Measurements from ENCODE around the gene KAZALD1. TPM values are rescaled to one million over a fixed set of nuclear protein-coding genes. Genes with fewer than 3 reads are reported as not detected.

The KAZALD1 gene
- total RNA-seq, 3 donors from 2014 or later: 2.8 to 4.9 (median 4.5) TPM

GRCh38 chr10:101087376-101087775 lies 25.6 kb downstream of the KAZALD1 start:
- Histone ChIP-seq H3K4me1 (no peaks in the 10 kb centered on the region), H3K27ac (no peak overlapping the region), H3K36me3 (no peaks in the 10 kb centered on the region), H3K27me3 (peaks cover 0 to 79% of the 10 kb centered on the region in 2 donors), H3K9me3 (no peaks in the 10 kb centered on the region), H3K4me3 (no peak overlapping the region)
- no peak for TF ChIP-seq POLR2A (IDR thresholded peaks at IDR 0.05)
- TF ChIP-seq POLR2AphosphoS5 (IDR thresholded peaks at IDR 0.05): no peak
- TF ChIP-seq CTCF (IDR thresholded peaks at IDR 0.05): no peak
- intact Hi-C loops (cut with DNase I; ENCODE audit: low total_unique reads): no loop called here
- no peak for DNase-seq (ENCODE audit: low spot score in 2 of 2)

DNA sequence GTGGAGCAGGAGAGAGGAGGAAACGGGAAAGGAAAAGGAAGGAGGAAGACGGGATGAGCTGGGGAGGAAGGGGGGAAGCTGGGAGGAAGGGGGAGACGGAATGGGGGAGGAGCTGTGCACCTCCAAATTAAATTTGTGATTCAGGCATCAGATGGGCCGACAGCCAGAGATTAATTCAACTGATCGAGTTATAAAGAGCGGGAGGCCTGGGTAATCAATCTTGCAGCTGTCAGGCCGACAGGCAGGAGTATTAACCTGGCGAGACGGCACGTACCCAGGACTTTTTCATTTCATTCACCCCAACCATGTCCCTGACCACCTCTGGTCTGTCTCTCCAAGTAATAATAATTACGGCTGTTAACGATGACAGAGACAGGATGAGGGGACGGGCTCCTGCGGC lies 26.2 kb downstream of the KAZALD1 start:
- Histone ChIP-seq H3K36me3 (no peaks in the 10 kb centered on the region), H3K27me3 (peaks cover 0 to 77% of the 10 kb centered on the region in 2 donors)

DNA sequence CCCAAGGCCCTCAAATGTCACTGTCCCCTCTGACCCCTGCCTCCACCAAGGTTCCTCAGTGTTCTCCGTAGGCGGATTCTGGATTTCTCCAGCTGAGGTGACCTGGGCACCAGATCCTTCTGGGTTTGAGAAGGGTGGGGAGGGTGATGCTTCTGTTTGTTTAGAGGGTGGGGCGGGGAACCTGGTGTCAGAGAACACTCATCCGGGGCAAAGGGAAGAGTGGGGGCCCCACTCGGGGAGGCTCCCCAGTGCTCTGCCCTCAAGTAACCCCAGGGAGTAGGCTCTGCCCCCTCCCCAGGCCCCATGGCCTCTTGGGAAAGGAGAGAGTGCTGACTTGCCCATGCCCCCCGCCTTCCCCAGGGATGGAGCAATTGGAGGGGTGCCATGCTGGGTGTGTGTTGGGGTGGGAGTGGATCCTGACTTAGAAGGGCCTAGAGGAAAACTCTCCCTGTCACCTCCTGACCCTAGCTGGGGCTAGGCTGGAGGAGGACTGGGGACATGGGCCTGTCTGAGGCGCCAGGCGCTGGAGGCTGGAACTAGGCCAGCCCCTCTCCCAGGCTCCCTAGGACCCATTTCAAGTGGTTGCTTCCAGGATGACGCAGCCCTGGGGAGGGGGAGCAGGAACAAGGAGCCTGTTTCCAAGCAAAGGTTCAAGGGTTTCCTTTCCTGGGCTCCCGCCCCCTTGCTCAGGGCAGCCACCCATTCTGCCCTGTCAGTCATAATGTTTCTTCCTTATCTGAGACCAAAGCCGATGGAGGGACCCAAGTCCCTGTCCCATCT lies 27.9 kb downstream of the KAZALD1 start:
- TF ChIP-seq POLR2AphosphoS5 (IDR thresholded peaks at IDR 0.05): no peak
- TF ChIP-seq CTCF (IDR thresholded peaks at IDR 0.05): no peak
- TF ChIP-seq POLR2A (IDR thresholded peaks at IDR 0.05): no peak
- no peak for DNase-seq (ENCODE audit: low spot score in 2 of 2)

More for the DNA sequence above, 26.2 kb downstream of the KAZALD1 start:
- TF ChIP-seq POLR2AphosphoS5 (IDR thresholded peaks at IDR 0.05) (no peak), CTCF (IDR thresholded peaks at IDR 0.05) (no peak)
- no peak overlapping the region for H3K4me3 ChIP-seq
- H3K27ac ChIP-seq: no peak overlapping the region
- no peaks in the 10 kb centered on the region for H3K4me1 ChIP-seq
- DNase-seq (ENCODE audit: low spot score in 2 of 2): no peak
- intact Hi-C loops (cut with DNase I; ENCODE audit: low total_unique reads): no loop called here
- H3K9me3 ChIP-seq: no peaks in the 10 kb centered on the region

GRCh38 chr10:101090597-101090996 lies 28.8 kb downstream of the KAZALD1 start:
- peaks cover 0 to 67% of the 10 kb centered on the region in 2 donors for H3K27me3 ChIP-seq
- intact Hi-C loops (cut with DNase I; ENCODE audit: low total_unique reads): no loop called here
- TF ChIP-seq CTCF (IDR thresholded peaks at IDR 0.05) (no peak), POLR2A (IDR thresholded peaks at IDR 0.05) (no peak), POLR2AphosphoS5 (IDR thresholded peaks at IDR 0.05) (no peak)

More for the DNA sequence above, 27.9 kb downstream of the KAZALD1 start:
- intact Hi-C loops (cut with DNase I; ENCODE audit: low total_unique reads): no loop called here
- Histone ChIP-seq H3K4me1 (no peaks in the 10 kb centered on the region), H3K27ac (no peak overlapping the region), H3K36me3 (no peaks in the 10 kb centered on the region), H3K9me3 (no peaks in the 10 kb centered on the region), H3K27me3 (peaks cover 0 to 73% of the 10 kb centered on the region in 2 donors), H3K4me3 (no peak overlapping the region)

DNA sequence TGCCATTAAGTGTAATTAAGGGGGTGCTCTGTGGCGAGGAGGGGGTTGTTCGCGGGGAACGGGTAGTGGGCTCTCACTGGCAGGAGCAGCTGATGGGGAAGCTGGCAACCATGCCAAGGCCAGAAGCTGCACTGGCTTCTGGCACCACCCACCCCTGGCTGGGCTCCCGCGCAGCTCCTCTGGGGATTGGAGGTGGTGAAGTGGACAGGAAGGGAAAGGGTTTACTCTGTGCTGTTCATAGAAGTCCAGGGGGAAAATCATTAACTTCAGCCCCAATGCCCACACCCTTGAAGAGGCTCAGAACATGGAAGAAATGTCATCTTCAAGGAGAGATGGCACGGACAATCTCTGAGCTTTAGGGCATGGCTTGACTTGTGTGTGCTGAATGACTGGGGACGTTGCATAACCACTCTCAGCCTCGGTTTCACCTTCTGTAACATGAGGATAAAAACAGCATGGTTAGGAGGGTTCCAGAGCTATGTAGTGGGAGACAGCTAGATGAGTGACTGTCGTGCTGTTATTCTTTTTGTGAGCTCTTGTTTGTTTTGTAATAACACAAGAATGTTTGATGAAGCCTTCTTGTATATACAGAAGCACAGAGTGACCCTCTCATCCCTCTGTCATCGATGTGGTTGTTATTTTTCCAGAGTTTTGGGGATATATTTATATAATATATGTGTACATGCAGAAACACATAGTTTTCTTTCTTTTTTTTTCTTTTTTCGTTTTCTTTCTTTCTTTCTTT lies 29.9 kb downstream of the KAZALD1 start:
- H3K36me3 ChIP-seq: no peaks in the 10 kb centered on the region
- no peak for TF ChIP-seq CTCF (IDR thresholded peaks at IDR 0.05)
- TF ChIP-seq POLR2AphosphoS5 (IDR thresholded peaks at IDR 0.05): no peak
- TF ChIP-seq POLR2A (IDR thresholded peaks at IDR 0.05): no peak
- H3K27me3 ChIP-seq: peaks cover 0 to 60% of the 10 kb centered on the region in 2 donors
- H3K9me3 ChIP-seq: no peaks in the 10 kb centered on the region
- H3K4me3 ChIP-seq: no peak overlapping the region
- H3K4me1 ChIP-seq: no peaks in the 10 kb centered on the region
- H3K27ac ChIP-seq: no peak overlapping the region
- no peak for DNase-seq (ENCODE audit: low spot score in 2 of 2)
- intact Hi-C loops (cut with DNase I; ENCODE audit: low total_unique reads): no loop called here

More at GRCh38 chr10:101090597-101090996, 28.8 kb downstream of the KAZALD1 start:
- H3K36me3 ChIP-seq: no peaks in the 10 kb centered on the region
- no peak overlapping the region for H3K27ac ChIP-seq
- H3K4me3 ChIP-seq: no peak overlapping the region
- DNase-seq (ENCODE audit: low spot score in 2 of 2): no peak
- H3K9me3 ChIP-seq: no peaks in the 10 kb centered on the region
- H3K4me1 ChIP-seq: no peaks in the 10 kb centered on the region
